Endothelial cell of umbilical vein (primary cell): ENCODE measurements around the gene COL13A1.

Source experiments
- CTCF ChIP-seq, 2 donors: IDR thresholded peaks; 1 replicate in 1 of 2; 2 replicates in 1 of 2; pipeline ENCODE4 v1.5.1; 2011; ENCODE audit warnings: low read length in 2 of 2, mild to moderate bottlenecking in 2 of 2, moderate library complexity in 2 of 2, control low read depth in 1 of 2, inconsistent platforms in 1 of 2, low read depth in 1 of 2; ENCODE audit not compliant: insufficient read depth in 1 of 2; ENCODE audit errors: extremely low read depth in 1 of 2
- EZH2 ChIP-seq: IDR thresholded peaks from 2 replicates; pipeline ENCODE4 v1.6.1; 2012; ENCODE audit warnings: borderline replicate concordance, low read depth, mild to moderate bottlenecking, moderate library complexity, low read length, inconsistent platforms; ENCODE audit not compliant: severe bottlenecking
- FOS ChIP-seq: IDR thresholded peaks from 2 replicates; pipeline ENCODE4 v1.6.1; 2011; ENCODE audit warnings: mild to moderate bottlenecking, low read length, moderate library complexity, borderline replicate concordance; ENCODE audit not compliant: insufficient read depth
- GATA2 ChIP-seq: IDR thresholded peaks from 2 replicates; pipeline ENCODE4 v1.7.0; 2011; ENCODE audit warnings: low read depth, mild to moderate bottlenecking, moderate library complexity, mixed read lengths, low read length; ENCODE audit not compliant: insufficient read length, insufficient read depth
- MAX ChIP-seq: IDR thresholded peaks from 2 replicates; pipeline ENCODE4 v1.6.1; 2011; ENCODE audit not compliant: insufficient read depth, insufficient read length
- MYC ChIP-seq: IDR thresholded peaks from one replicate; pipeline ENCODE4 v1.6.1; 2011; ENCODE audit warnings: mild to moderate bottlenecking, low read depth, low read length
- POLR2A ChIP-seq: IDR thresholded peaks from 2 replicates; pipeline ENCODE4 v1.6.1; 2012; ENCODE audit warnings: low read depth, mild to moderate bottlenecking, control low read depth, low read length
- POLR2AphosphoS5 ChIP-seq: IDR thresholded peaks from 2 replicates; pipeline ENCODE4 v1.6.1; 2012; ENCODE audit warnings: low read depth, mild to moderate bottlenecking, control low read depth, low read length, moderate library complexity; ENCODE audit not compliant: insufficient read depth

- TF ChIP-seq POLR2A (no peak), EZH2 (no peak), CTCF (IDR thresholded peaks at IDR 0.05; ENCODE audit: extremely low read depth in 1 of 2, insufficient read depth in 1 of 2, low read depth in 1 of 2, low read length in 2 of 2) (no peak), MAX (no peak), POLR2AphosphoS5 (no peak), FOS (no peak), GATA2 (no peak), MYC (no peak)
Observed at GRCh38 chr10:69880301-69881081, 78.8 kb downstream of the COL13A1 start.
